Activated naive CD4-positive, alpha-beta T cell treated with anti-CD3 and anti-CD28 coated beads, Interleukin-2, amount 50 U/mL, for 72 hours (primary cell): ENCODE results near the gene KLKB1. TPM values are rescaled to one million over a fixed set of nuclear protein-coding genes. Genes with fewer than 3 reads are reported as not detected.
"Not testable (repeated sequence)": the region's sequence is repeated elsewhere in the genome, so short reads cannot be mapped to it uniquely, and the experiment has no call there.

ENCODE experiments used
- ATAC-seq, 2 donors: fragments of 150-1000 bp; cut with Tn5 transposase; 2 replicates each; pipeline ENCODE4 v1.10.0; 2021; ENCODE audit warnings: mild to moderate bottlenecking in 2 of 2, moderate library complexity in 2 of 2
- DNase-seq, 2 donors: peaks; one replicate each; pipeline ENCODE4 v3.0.0; 2021 to 2022; ENCODE audit warnings: low spot score in 2 of 2
- H3K27ac Mint-ChIP-seq, 2 donors: one replicate each; pipeline ENCODE4 v1.8.0; 2022; ENCODE audit warnings: mild to moderate bottlenecking in 2 of 2, mixed read lengths in 2 of 2
- H3K36me3 Mint-ChIP-seq, 2 donors: one replicate each; pipeline ENCODE4 v1.8.0; 2022; ENCODE audit warnings: mixed read lengths in 2 of 2
- H3K9me3 Mint-ChIP-seq, 2 donors: one replicate each; pipeline ENCODE4 v1.8.0; 2022; ENCODE audit warnings: mixed read lengths in 2 of 2
- total RNA-seq, 2 donors: library from RNA; stranded (reverse); gene quantifications; one replicate each; pipeline ENCODE4 v1.2.3, GENCODE V29; 2022

The KLKB1 gene
- total RNA-seq, 2 donors from 2014 or later: 0.45 TPM; not detected in 1

GRCh38 chr4:186216465-186217024 is 10.8 kb upstream of the KLKB1 start:
- peaks cover 0 to 9% of the 10 kb centered on the region in 2 donors for H3K9me3 Mint-ChIP-seq
- DNase-seq (no peak), ATAC-seq (no peak)
- H3K27ac Mint-ChIP-seq: no peak overlapping the region
- peaks cover 0 to 4% of the 10 kb centered on the region in 2 donors for H3K36me3 Mint-ChIP-seq

GRCh38 chr4:186217733-186218293 is 9.5 kb upstream of the KLKB1 start:
- peaks cover 0 to 9% of the 10 kb centered on the region in 2 donors for H3K9me3 Mint-ChIP-seq
- no peak for ATAC-seq
- DNase-seq: no peak

GRCh38 chr4:186221624-186222023 is 5.7 kb upstream of the KLKB1 start:
- peaks cover 30 to 36% of the 10 kb centered on the region in 2 donors for H3K36me3 Mint-ChIP-seq
- H3K27ac Mint-ChIP-seq: no peak overlapping the region
- peaks cover 16 to 19% of the 10 kb centered on the region in 2 donors for H3K9me3 Mint-ChIP-seq
- ATAC-seq (no peak), DNase-seq (no peak)

More at GRCh38 chr4:186217733-186218293, 9.5 kb upstream of the KLKB1 start:
- Mint-ChIP-seq H3K27ac (no peak overlapping the region), H3K36me3 (peaks cover 1 to 8% of the 10 kb centered on the region in 2 donors)

GRCh38 chr4:186225848-186226247 is 1.5 kb upstream of the KLKB1 start:
- no peak for ATAC-seq
- peaks cover 20 to 22% of the 10 kb centered on the region in 2 donors for H3K9me3 Mint-ChIP-seq
- H3K27ac Mint-ChIP-seq: no peak overlapping the region
- peaks cover 30 to 42% of the 10 kb centered on the region in 2 donors for H3K36me3 Mint-ChIP-seq
- DNase-seq: no peak

GRCh38 chr4:186226521-186227189 is 652 bp upstream of the KLKB1 start:
- Mint-ChIP-seq H3K9me3 (peaks cover 18 to 20% of the 10 kb centered on the region in 2 donors), H3K36me3 (peaks cover 30 to 36% of the 10 kb centered on the region in 2 donors), H3K27ac (no peak overlapping the region)
- no peak for DNase-seq
- no peak for ATAC-seq

GRCh38 chr4:186227744-186228513 is 622 bp downstream of the KLKB1 start:
- peaks cover 27 to 32% of the 10 kb centered on the region in 2 donors for H3K36me3 Mint-ChIP-seq
- no peak for ATAC-seq
- H3K27ac Mint-ChIP-seq: no peak overlapping the region
- H3K9me3 Mint-ChIP-seq: peaks cover 18 to 20% of the 10 kb centered on the region in 2 donors
- DNase-seq: no peak

- no peak overlapping the region for H3K27ac Mint-ChIP-seq
- peaks cover 18 to 20% of the 10 kb centered on the region in 2 donors for H3K9me3 Mint-ChIP-seq
- ATAC-seq (no peak), DNase-seq (no peak)
- peaks cover 21 to 27% of the 10 kb centered on the region in 2 donors for H3K36me3 Mint-ChIP-seq
These were observed 1.2 kb downstream of the KLKB1 start for GRCh38 chr4:186228514-186228894.

GRCh38 chr4:186234367-186234766 is 7.1 kb downstream of the KLKB1 start:
- Mint-ChIP-seq H3K9me3 (no peaks in the 10 kb centered on the region), H3K36me3 (no peaks in the 10 kb centered on the region), H3K27ac (no peak overlapping the region)
- DNase-seq (no peak), ATAC-seq (no peak)

- H3K36me3 Mint-ChIP-seq: no peaks in the 10 kb centered on the region
These were observed 8.8 kb downstream of the KLKB1 start for GRCh38 chr4:186236126-186236525.

GRCh38 chr4:186240452-186240847 is 13.1 kb downstream of the KLKB1 start:
- DNase-seq (no peak), ATAC-seq (no peak)
- Mint-ChIP-seq H3K9me3 (no peaks in the 10 kb centered on the region), H3K27ac (no peak overlapping the region), H3K36me3 (peaks cover 0 to under 1% of the 10 kb centered on the region in 2 donors)

More at GRCh38 chr4:186236126-186236525, 8.8 kb downstream of the KLKB1 start:
- DNase-seq (no peak), ATAC-seq (no peak)
- Mint-ChIP-seq H3K27ac (no peak overlapping the region), H3K9me3 (no peaks in the 10 kb centered on the region)

GRCh38 chr4:186240848-186241491 is 13.7 kb downstream of the KLKB1 start:
- ATAC-seq (no peak), DNase-seq (no peak)
- peaks cover 3 to 5% of the 10 kb centered on the region in 2 donors for H3K36me3 Mint-ChIP-seq
- H3K9me3 Mint-ChIP-seq: peaks cover 3% of the 10 kb centered on the region in 2 donors
- no peak overlapping the region for H3K27ac Mint-ChIP-seq

- Mint-ChIP-seq H3K9me3 (peaks cover 8 to 9% of the 10 kb centered on the region in 2 donors), H3K36me3 (peaks cover 9% of the 10 kb centered on the region in 2 donors), H3K27ac (no peak overlapping the region)
- no peak for ATAC-seq
- DNase-seq: no peak
These were observed 14.3 kb downstream of the KLKB1 start for GRCh38 chr4:186241616-186242015.

- not testable (repeated sequence) for DNase-seq, H3K27ac Mint-ChIP-seq, ATAC-seq
- H3K36me3 Mint-ChIP-seq: peaks cover 9 to 11% of the 10 kb centered on the region in 2 donors
- peaks cover 8 to 12% of the 10 kb centered on the region in 2 donors for H3K9me3 Mint-ChIP-seq
These were observed 14.7 kb downstream of the KLKB1 start for GRCh38 chr4:186242031-186242430.

GRCh38 chr4:186243331-186243730 is 16.0 kb downstream of the KLKB1 start:
- Mint-ChIP-seq H3K27ac (no peak overlapping the region), H3K36me3 (peaks cover 9 to 11% of the 10 kb centered on the region in 2 donors), H3K9me3 (peaks cover 8 to 12% of the 10 kb centered on the region in 2 donors)
- ATAC-seq (no peak), DNase-seq (no peak)

GRCh38 chr4:186244835-186245234 is 17.5 kb downstream of the KLKB1 start:
- Mint-ChIP-seq H3K36me3 (peaks cover 9 to 11% of the 10 kb centered on the region in 2 donors), H3K9me3 (peaks cover 8 to 12% of the 10 kb centered on the region in 2 donors), H3K27ac (no peak overlapping the region)
- ATAC-seq: no peak
- no peak for DNase-seq

- ATAC-seq, DNase-seq, H3K27ac Mint-ChIP-seq: not testable (repeated sequence)
- peaks cover 8 to 12% of the 10 kb centered on the region in 2 donors for H3K9me3 Mint-ChIP-seq
- H3K36me3 Mint-ChIP-seq: peaks cover 9 to 16% of the 10 kb centered on the region in 2 donors
These were observed 19.9 kb downstream of the KLKB1 start for GRCh38 chr4:186247062-186247752.
